ENCODE data around the gene THBD.

Gene THBD

GRCh38 chr20:23071996-23072395 lies 22.5 kb upstream of the THBD start:
- Histone ChIP-seq H3K4me3 (replicated peaks; ENCODE audit: low read depth, low read length) (no peak overlapping the region), H3K36me3 (ENCODE audit: control insufficient read depth, insufficient read depth, low read length) (no peaks in the 10 kb centered on the region), H3K27me3 (replicated peaks; ENCODE audit: control insufficient read depth, insufficient read depth, low read length) (no peaks in the 10 kb centered on the region)
- DNase-seq (ENCODE audit: extremely low read depth, insufficient read length), result no peak
- TF ChIP-seq, protein P1, sequence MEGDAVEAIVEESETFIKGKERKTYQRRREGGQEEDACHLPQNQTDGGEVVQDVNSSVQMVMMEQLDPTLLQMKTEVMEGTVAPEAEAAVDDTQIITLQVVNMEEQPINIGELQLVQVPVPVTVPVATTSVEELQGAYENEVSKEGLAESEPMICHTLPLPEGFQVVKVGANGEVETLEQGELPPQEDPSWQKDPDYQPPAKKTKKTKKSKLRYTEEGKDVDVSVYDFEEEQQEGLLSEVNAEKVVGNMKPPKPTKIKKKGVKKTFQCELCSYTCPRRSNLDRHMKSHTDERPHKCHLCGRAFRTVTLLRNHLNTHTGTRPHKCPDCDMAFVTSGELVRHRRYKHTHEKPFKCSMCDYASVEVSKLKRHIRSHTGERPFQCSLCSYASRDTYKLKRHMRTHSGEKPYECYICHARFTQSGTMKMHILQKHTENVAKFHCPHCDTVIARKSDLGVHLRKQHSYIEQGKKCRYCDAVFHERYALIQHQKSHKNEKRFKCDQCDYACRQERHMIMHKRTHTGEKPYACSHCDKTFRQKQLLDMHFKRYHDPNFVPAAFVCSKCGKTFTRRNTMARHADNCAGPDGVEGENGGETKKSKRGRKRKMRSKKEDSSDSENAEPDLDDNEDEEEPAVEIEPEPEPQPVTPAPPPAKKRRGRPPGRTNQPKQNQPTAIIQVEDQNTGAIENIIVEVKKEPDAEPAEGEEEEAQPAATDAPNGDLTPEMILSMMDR (IDR thresholded peaks at IDR 0.05; ENCODE audit: insufficient read depth, low read length, poor library complexity, severe bottlenecking), result no peak

DNA sequence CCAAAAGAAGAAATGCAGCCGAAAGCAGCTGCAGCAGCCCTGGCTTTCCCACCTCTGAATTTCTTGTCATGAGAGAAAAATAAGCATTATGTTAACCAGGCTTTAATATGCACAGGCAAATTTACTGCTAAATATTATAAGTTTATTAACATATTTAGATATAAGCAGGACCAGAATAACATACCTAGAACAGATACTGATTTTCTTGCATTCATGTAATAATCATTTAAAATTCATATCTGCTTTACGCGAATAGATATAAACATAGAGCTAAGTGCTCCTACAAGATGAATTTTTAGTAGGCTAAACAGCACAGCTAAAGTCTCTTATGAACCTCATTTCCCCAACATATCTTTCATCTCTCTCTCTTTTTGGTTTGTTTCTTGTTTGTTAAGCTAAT lies 21.9 kb upstream of the THBD start:
- TF ChIP-seq, protein P1 (IDR thresholded peaks at IDR 0.05; ENCODE audit: insufficient read depth, low read length, poor library complexity, severe bottlenecking), result no peak
- no peak for DNase-seq (ENCODE audit: extremely low read depth, insufficient read length)
- H3K27me3 ChIP-seq (replicated peaks; ENCODE audit: control insufficient read depth, insufficient read depth, low read length), result no peaks in the 10 kb centered on the region
- H3K4me3 ChIP-seq (replicated peaks; ENCODE audit: low read depth, low read length), result no peak overlapping the region
- H3K36me3 ChIP-seq (ENCODE audit: control insufficient read depth, insufficient read depth, low read length), result no peaks in the 10 kb centered on the region

- TF ChIP-seq, protein P1 (IDR thresholded peaks at IDR 0.05; ENCODE audit: insufficient read depth, low read length, poor library complexity, severe bottlenecking), result no peak
- no peaks in the 10 kb centered on the region for H3K36me3 ChIP-seq (ENCODE audit: control insufficient read depth, insufficient read depth, low read length)
- H3K4me3 ChIP-seq (replicated peaks; ENCODE audit: low read depth, low read length), result no peak overlapping the region
- no peak for DNase-seq (ENCODE audit: extremely low read depth, insufficient read length)
- no peaks in the 10 kb centered on the region for H3K27me3 ChIP-seq (replicated peaks; ENCODE audit: control insufficient read depth, insufficient read depth, low read length)
Measured at GRCh38 chr20:23069108-23069507, 19.6 kb upstream of the THBD start.

DNA sequence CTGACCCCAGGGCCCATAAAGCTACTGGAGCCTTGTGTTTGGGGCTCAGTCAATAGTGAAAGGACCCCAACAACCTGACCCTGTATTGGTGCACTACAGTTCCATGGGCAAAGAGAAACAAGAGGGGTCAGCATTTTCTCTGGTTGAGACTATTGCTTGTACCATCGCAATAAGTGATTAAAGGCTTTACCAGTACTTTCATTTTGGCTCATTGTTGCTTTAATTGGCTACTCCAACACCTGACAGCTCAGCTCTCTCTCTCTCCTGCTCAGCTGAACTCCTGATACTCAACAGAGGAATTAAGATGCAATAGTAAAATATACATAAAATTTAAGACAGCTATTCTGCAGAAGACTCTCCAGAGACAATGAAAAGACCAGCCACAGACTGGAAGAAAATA lies 18.8 kb upstream of the THBD start:
- no peak overlapping the region for H3K4me3 ChIP-seq (replicated peaks; ENCODE audit: low read depth, low read length)
- H3K27me3 ChIP-seq (replicated peaks; ENCODE audit: control insufficient read depth, insufficient read depth, low read length), result no peaks in the 10 kb centered on the region
- no peaks in the 10 kb centered on the region for H3K36me3 ChIP-seq (ENCODE audit: control insufficient read depth, insufficient read depth, low read length)
- no peak for DNase-seq (ENCODE audit: extremely low read depth, insufficient read length)
- TF ChIP-seq, protein P1 (IDR thresholded peaks at IDR 0.05; ENCODE audit: insufficient read depth, low read length, poor library complexity, severe bottlenecking), result no peak

DNA sequence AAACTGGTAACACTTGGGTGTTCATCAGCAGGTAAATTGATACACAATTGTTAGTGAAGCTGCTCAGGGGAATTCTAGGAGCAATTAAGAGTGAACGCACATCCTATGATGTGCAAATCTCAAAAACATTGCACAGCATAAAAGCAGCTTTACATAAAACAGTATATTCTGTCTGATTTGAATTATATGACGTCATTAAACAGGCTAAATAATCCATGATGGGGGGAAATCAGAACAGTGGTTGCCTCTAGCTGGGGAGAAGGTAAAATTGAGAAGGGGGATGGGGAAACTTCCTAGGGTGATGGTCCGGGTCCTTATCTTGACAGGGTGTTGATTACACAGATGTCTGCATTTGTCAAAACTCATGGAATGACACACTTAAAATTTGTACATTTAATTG lies 17.3 kb upstream of the THBD start:
- Histone ChIP-seq H3K4me3 (replicated peaks; ENCODE audit: low read depth, low read length) (no peak overlapping the region), H3K36me3 (ENCODE audit: control insufficient read depth, insufficient read depth, low read length) (no peaks in the 10 kb centered on the region), H3K27me3 (replicated peaks; ENCODE audit: control insufficient read depth, insufficient read depth, low read length) (no peaks in the 10 kb centered on the region)
- no peak for DNase-seq (ENCODE audit: extremely low read depth, insufficient read length)
- TF ChIP-seq, protein P1 (IDR thresholded peaks at IDR 0.05; ENCODE audit: insufficient read depth, low read length, poor library complexity, severe bottlenecking), result no peak

Data from GM06990 (cell line).